Activated naive CD4-positive, alpha-beta T cell treated with anti-CD3 and anti-CD28 coated beads, Interleukin-2, amount 10 ng/mL, durations not matched to agents 7 days and 5 days (primary cell): Measurements from ENCODE around the gene SLC12A7.

ENCODE experiments used
- CTCF ChIA-PET: fragments of 350-600 bp; sonication (Branson Sonifier 250); formaldehyde crosslinking; loops from one replicate; lab custom pipeline; 2021; ENCODE audit warnings: antibody characterized with exemption; lab: Charles Lee
- DNase-seq: peaks from one replicate; pipeline ENCODE4 v3.0.0-alpha.2; 2020
- H3K27ac Mint-ChIP-seq: one replicate; pipeline ENCODE4 v1.8.0; 2021; ENCODE audit warnings: mild to moderate bottlenecking, moderate library complexity, mixed read lengths
- H3K27me3 Mint-ChIP-seq: one replicate; pipeline ENCODE4 v1.8.0; 2021; ENCODE audit warnings: mild to moderate bottlenecking, mixed read lengths
- H3K36me3 Mint-ChIP-seq: one replicate; pipeline ENCODE4 v1.8.0; 2021; ENCODE audit warnings: mixed read lengths
- H3K4me1 Mint-ChIP-seq: one replicate; pipeline ENCODE4 v1.8.0; 2021; ENCODE audit warnings: mixed read lengths
- H3K4me3 Mint-ChIP-seq: one replicate; pipeline ENCODE4 v1.8.0; 2021; ENCODE audit warnings: mild to moderate bottlenecking, moderate library complexity, mixed read lengths
- H3K9me3 Mint-ChIP-seq: one replicate; pipeline ENCODE4 v1.8.0; 2021; ENCODE audit warnings: mixed read lengths

SLC12A7 gene

DNA sequence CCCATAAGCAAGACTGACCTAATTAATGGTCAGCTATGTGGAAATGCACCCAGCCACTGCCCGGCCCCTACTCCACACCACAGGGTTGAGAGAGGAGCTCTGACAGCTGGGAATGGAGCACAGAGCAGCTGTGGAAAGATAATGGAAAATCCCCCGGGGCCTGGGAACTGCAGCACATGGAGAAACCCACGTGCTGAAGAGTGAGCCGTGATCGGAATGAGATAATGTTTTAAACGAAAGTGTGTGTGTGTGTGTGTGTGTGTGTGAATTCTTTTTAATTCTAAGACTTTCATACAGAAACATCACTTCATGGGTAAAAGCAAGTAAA is 13.1 kb upstream of the SLC12A7 start:
- Mint-ChIP-seq H3K36me3 (no peaks in the 10 kb centered on the region), H3K27ac (no peak overlapping the region), H3K9me3 (no peaks in the 10 kb centered on the region), H3K4me3 (no peak overlapping the region), H3K4me1 (no peaks in the 10 kb centered on the region), H3K27me3 (peaks cover 58% of the 10 kb centered on the region)
- CTCF ChIA-PET, result interaction anchor here (0.6 kb wide), 1 partner anchor 312 kb away, joined by 3 read pairs; no protein-coding TSS in a partner anchor
- no peak for DNase-seq

DNA sequence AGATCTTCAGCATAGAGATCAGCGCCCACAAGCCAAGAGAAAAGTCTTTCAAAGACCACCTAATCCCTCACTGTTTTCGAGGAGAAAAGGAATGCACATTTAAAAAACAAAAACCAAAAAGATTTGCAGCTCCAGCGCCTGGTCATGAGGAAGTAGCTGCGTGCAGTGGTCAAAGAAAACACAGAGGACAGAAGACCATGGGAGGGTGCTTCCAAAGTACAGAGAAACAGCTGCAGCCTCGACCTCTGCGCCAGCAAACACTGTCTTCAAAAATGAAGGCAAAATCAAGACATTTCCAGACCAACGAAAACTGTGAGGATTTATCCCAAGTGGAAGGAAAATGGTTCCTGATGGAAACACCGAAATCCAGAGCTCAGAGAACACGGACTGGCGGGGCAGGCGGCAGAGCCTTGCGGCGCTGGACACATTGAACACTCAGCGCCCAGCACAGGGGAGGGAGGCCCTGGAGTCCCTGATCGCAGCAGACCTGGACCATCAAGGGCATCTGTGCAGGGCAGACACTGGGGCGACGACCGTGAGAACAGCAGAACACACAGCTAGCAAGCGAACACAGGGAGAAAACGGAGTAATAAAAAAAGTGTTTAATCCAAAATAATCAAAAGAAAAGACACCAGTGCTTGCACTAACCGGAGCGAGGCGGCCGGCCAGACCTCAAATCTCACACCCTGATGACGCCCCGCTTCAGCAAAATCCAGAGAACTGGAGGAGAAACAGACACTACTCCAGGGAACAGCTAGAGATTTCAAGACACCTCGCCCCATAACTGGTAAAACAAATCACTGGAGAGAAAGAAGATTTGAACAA is 12.6 kb upstream of the SLC12A7 start:
- no peaks in the 10 kb centered on the region for H3K9me3 Mint-ChIP-seq
- H3K27ac Mint-ChIP-seq, result no peak overlapping the region

DNA sequence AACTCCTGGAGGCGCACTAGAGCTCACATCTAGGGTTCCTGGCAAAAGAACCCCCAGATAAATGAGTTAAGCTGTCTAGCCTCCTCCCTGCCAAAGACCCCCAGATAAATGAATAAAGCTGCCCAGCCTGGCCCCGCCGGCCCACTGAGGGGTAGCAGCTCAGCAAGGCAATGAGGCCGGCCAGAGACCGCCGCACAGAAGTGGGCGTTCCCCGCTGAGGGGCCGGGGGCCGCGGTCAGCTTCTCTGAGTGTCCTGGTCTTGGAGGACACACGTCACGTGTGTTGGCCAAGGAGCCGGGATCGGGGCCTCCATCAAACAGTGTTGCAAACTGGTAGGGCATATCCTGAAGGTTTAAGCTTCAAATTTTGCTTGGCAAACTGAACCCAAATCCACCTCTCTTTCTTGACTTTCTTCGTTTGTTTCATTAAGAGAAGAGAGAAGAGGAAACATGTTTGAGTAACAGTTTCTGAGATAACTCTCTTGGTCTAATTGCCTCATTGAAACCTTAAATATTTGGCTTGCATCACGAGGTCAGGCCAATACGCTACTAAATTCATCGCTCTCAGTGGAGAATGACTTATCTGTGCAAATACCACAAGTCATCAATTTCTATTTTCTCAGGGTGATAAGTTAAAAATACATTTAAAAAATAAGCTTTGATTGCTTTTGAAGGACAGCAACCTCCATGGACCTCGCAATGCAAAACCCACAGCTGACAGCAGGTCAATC is 11.7 kb upstream of the SLC12A7 start:
- H3K4me1 Mint-ChIP-seq, result no peaks in the 10 kb centered on the region
- no peak for DNase-seq
- H3K36me3 Mint-ChIP-seq, result no peaks in the 10 kb centered on the region
- H3K27me3 Mint-ChIP-seq, result peaks cover 66% of the 10 kb centered on the region
- no peak overlapping the region for H3K27ac Mint-ChIP-seq
- CTCF ChIA-PET, result interaction anchor here (1.5 kb wide), 1 partner anchor 15 kb away, joined by 6 read pairs; no protein-coding TSS in a partner anchor
- no peak overlapping the region for H3K4me3 Mint-ChIP-seq
- no peaks in the 10 kb centered on the region for H3K9me3 Mint-ChIP-seq

More for the DNA sequence above, 12.6 kb upstream of the SLC12A7 start:
- peaks cover 64% of the 10 kb centered on the region for H3K27me3 Mint-ChIP-seq
- DNase-seq, result no peak
- H3K36me3 Mint-ChIP-seq, result no peaks in the 10 kb centered on the region
- H3K4me1 Mint-ChIP-seq, result no peaks in the 10 kb centered on the region
- H3K4me3 Mint-ChIP-seq, result no peak overlapping the region
- CTCF ChIA-PET, result interaction anchor here (0.6 kb wide), 1 partner anchor 313 kb away, joined by 3 read pairs; no protein-coding TSS in a partner anchor

- Mint-ChIP-seq H3K27me3 (peaks cover 69% of the 10 kb centered on the region), H3K9me3 (no peaks in the 10 kb centered on the region), H3K27ac (no peak overlapping the region), H3K4me3 (no peak overlapping the region), H3K4me1 (peaks cover 2% of the 10 kb centered on the region), H3K36me3 (no peaks in the 10 kb centered on the region)
- DNase-seq, result no peak
- CTCF ChIA-PET, result interaction anchor here (1.5 kb wide), 1 partner anchor 16 kb away, joined by 6 read pairs; no protein-coding TSS in a partner anchor
These were observed 10.8 kb upstream of the SLC12A7 start for GRCh38 chr5:1122511-1123294.

DNA sequence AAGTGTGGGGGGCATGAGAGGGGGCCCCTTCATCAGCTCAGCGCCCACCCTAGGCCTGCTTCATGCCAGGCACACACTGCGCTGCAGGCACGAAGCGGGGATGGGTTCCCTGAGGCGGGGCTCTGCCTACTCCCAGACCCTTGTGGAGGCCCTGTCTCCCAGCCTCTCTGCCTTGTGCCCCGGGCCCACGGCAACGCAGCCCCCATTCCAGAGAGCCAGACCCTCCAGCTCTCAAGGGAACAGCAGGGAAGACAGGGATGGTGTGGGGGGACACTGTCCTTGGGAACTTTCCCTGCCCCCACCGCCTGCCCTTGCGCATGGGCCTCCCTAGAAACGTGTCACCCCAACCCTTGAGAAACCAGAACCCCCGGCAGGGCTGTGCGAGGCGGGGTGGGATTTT is 10.0 kb upstream of the SLC12A7 start:
- H3K4me1 Mint-ChIP-seq, result peaks cover 2% of the 10 kb centered on the region
- H3K4me3 Mint-ChIP-seq, result no peak overlapping the region
- DNase-seq, result no peak
- no peaks in the 10 kb centered on the region for H3K9me3 Mint-ChIP-seq
- H3K36me3 Mint-ChIP-seq, result no peaks in the 10 kb centered on the region
- CTCF ChIA-PET, result no interaction called here
- H3K27me3 Mint-ChIP-seq, result peaks cover 71% of the 10 kb centered on the region
- no peak overlapping the region for H3K27ac Mint-ChIP-seq

DNA sequence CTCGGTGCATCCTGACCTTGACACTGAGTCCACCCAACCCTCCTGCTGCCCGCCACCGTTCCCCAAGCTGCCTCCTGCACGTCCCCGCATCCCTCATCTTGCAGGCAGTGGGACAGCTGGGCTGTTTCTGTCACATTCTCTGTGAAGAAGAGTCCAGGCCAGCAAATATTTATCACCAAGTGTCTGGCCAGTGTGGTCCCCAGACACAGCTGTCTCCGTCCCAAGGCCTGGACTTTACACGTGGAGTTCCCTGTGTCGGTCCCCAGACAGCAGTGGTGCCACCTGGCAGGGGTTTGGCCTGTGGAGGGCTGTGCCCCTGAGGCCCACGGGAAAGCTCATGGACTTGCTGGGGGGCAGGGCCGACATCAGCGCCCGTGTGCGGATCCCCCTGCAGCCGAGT is 9.2 kb upstream of the SLC12A7 start:
- CTCF ChIA-PET, result no interaction called here
- no peak overlapping the region for H3K4me3 Mint-ChIP-seq
- no peaks in the 10 kb centered on the region for H3K9me3 Mint-ChIP-seq
- H3K36me3 Mint-ChIP-seq, result no peaks in the 10 kb centered on the region
- no peak for DNase-seq
- H3K27me3 Mint-ChIP-seq, result peaks cover 74% of the 10 kb centered on the region
- no peak overlapping the region for H3K27ac Mint-ChIP-seq
- H3K4me1 Mint-ChIP-seq, result peaks cover 2% of the 10 kb centered on the region

- CTCF ChIA-PET, result no interaction called here
- no peak for DNase-seq
- Mint-ChIP-seq H3K27ac (no peak overlapping the region), H3K4me1 (peaks cover 2% of the 10 kb centered on the region), H3K36me3 (no peaks in the 10 kb centered on the region), H3K27me3 (peaks cover 72% of the 10 kb centered on the region), H3K4me3 (no peak overlapping the region), H3K9me3 (no peaks in the 10 kb centered on the region)
These were observed 8.6 kb upstream of the SLC12A7 start for GRCh38 chr5:1120236-1120999.

GRCh38 chr5:1119312-1119831 is 7.5 kb upstream of the SLC12A7 start:
- Mint-ChIP-seq H3K27me3 (peaks cover 71% of the 10 kb centered on the region), H3K27ac (no peak overlapping the region), H3K4me1 (peaks cover 2% of the 10 kb centered on the region), H3K36me3 (no peaks in the 10 kb centered on the region), H3K9me3 (no peaks in the 10 kb centered on the region), H3K4me3 (no peak overlapping the region)
- no peak for DNase-seq
- CTCF ChIA-PET, result no interaction called here

DNA sequence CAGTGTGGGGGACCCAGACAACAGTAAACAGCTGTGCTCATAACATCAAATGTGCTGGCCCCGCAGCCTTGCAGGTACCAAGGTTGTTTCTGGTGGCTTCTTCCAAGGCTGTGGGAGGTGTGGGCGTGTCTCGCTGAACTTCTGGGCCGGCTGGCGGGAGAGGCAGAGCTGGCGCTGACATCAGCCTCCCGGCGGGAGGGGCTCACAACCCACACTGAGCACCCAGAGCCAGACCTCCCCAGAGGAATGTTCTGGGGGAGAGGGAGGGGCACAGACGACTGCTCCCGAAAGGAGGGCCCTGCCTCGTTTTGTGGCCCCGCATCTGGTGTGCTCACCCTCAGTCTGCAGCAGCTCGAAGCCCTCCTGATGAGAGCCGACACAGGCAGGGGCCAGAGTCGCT is 6.9 kb upstream of the SLC12A7 start:
- H3K27ac Mint-ChIP-seq, result no peak overlapping the region
- no peak for DNase-seq
- H3K4me1 Mint-ChIP-seq, result peaks cover 2% of the 10 kb centered on the region
- no peak overlapping the region for H3K4me3 Mint-ChIP-seq
- H3K36me3 Mint-ChIP-seq, result no peaks in the 10 kb centered on the region
- CTCF ChIA-PET, result no interaction called here
- no peaks in the 10 kb centered on the region for H3K9me3 Mint-ChIP-seq
- H3K27me3 Mint-ChIP-seq, result peaks cover 72% of the 10 kb centered on the region

- no peak for DNase-seq
- no peaks in the 10 kb centered on the region for H3K9me3 Mint-ChIP-seq
- H3K27ac Mint-ChIP-seq, result no peak overlapping the region
- H3K4me3 Mint-ChIP-seq, result no peak overlapping the region
- CTCF ChIA-PET, result no interaction called here
- H3K27me3 Mint-ChIP-seq, result peaks cover 77% of the 10 kb centered on the region
- H3K4me1 Mint-ChIP-seq, result peaks cover 2% of the 10 kb centered on the region
- H3K36me3 Mint-ChIP-seq, result no peaks in the 10 kb centered on the region
These were observed 6.4 kb upstream of the SLC12A7 start for GRCh38 chr5:1118231-1118698.

- CTCF ChIA-PET, result no interaction called here
These were observed 5.1 kb upstream of the SLC12A7 start for GRCh38 chr5:1116977-1117376.

GRCh38 chr5:1116109-1116740 is 4.4 kb upstream of the SLC12A7 start:
- H3K9me3 Mint-ChIP-seq, result no peaks in the 10 kb centered on the region
- DNase-seq, result no peak
- H3K4me1 Mint-ChIP-seq, result peaks cover 2% of the 10 kb centered on the region
- CTCF ChIA-PET, result no interaction called here
- H3K27ac Mint-ChIP-seq, result no peak overlapping the region
- no peaks in the 10 kb centered on the region for H3K36me3 Mint-ChIP-seq
- peaks cover 80% of the 10 kb centered on the region for H3K27me3 Mint-ChIP-seq
- no peak overlapping the region for H3K4me3 Mint-ChIP-seq

More at GRCh38 chr5:1116977-1117376, 5.1 kb upstream of the SLC12A7 start:
- Mint-ChIP-seq H3K4me1 (peaks cover 2% of the 10 kb centered on the region), H3K4me3 (no peak overlapping the region), H3K9me3 (no peaks in the 10 kb centered on the region), H3K27ac (no peak overlapping the region), H3K36me3 (no peaks in the 10 kb centered on the region), H3K27me3 (peaks cover 81% of the 10 kb centered on the region)
- no peak for DNase-seq
